A673 (cell line): Measurements from ENCODE around the gene SEC22C. TPM values are rescaled to one million over a fixed set of nuclear protein-coding genes. Genes with fewer than 3 reads are reported as not detected.

ENCODE experiments used
- BruUV-seq: library from RNA; stranded (reverse); fragments of 400-500 nt; replicated peaks from 2 replicates; lab custom pipeline; 2021; lab: Mats Ljungman, UMichigan
- CTCF ChIA-PET: fragments of 300-600 bp; sonication (Branson Sonifier 250); formaldehyde crosslinking; loops from one replicate; lab custom pipeline; 2022; ENCODE audit warnings: antibody characterized with exemption; lab: Charles Lee
- POLR2A ChIA-PET: fragments of 300-600 bp; sonication (Branson Sonifier 250); formaldehyde crosslinking; loops from one replicate; lab custom pipeline; 2022; ENCODE audit warnings: antibody characterized with exemption; ENCODE audit not compliant: low non-redundant PET; lab: Charles Lee
- DNase-seq: peaks from one replicate; pipeline ENCODE4 v3.0.0-alpha.2; 2015; ENCODE audit warnings: low spot score
- H3K27ac ChIP-seq: fragments of 200-600 bp; sonication (generic); 2 replicates; pipeline ENCODE4 v1.5.1; 2016; ENCODE audit warnings: mixed run types, low read depth, mild to moderate bottlenecking, mixed read lengths, antibody characterized with exemption, low read length; ENCODE audit not compliant: poor library complexity, severe bottlenecking
- H3K27me3 ChIP-seq: fragments of 200-600 bp; sonication (generic); replicated peaks from 2 replicates; pipeline ENCODE4 v1.6.1; 2017; ENCODE audit warnings: mixed run types, low read depth, mild to moderate bottlenecking, mixed read lengths, antibody characterized with exemption, low read length; ENCODE audit not compliant: insufficient read depth, poor library complexity
- H3K36me3 ChIP-seq: fragments of 200-600 bp; sonication (generic); 2 replicates; pipeline ENCODE4 v1.6.1; 2016; ENCODE audit warnings: mixed run types, mild to moderate bottlenecking, mixed read lengths, antibody characterized with exemption, low read length; ENCODE audit not compliant: insufficient read depth, poor library complexity, severe bottlenecking
- H3K4me1 ChIP-seq: fragments of 200-600 bp; sonication (generic); 2 replicates; pipeline ENCODE4 v1.6.1; 2017; ENCODE audit warnings: mixed run types, mild to moderate bottlenecking, mixed read lengths, antibody characterized with exemption, low read length; ENCODE audit not compliant: insufficient read depth, poor library complexity, severe bottlenecking
- H3K4me3 ChIP-seq: fragments of 200-600 bp; sonication (generic); 2 replicates; pipeline ENCODE4 v1.5.1; 2016; ENCODE audit warnings: low read depth, mixed run types, mild to moderate bottlenecking, mixed read lengths, low read length; ENCODE audit not compliant: poor library complexity, severe bottlenecking
- H3K9me3 ChIP-seq: fragments of 200-600 bp; sonication (generic); 2 replicates; pipeline ENCODE4 v1.6.1; 2016; ENCODE audit warnings: mixed run types, low read depth, mild to moderate bottlenecking, mixed read lengths, antibody characterized with exemption, low read length; ENCODE audit not compliant: poor library complexity, severe bottlenecking
- EZH2 ChIP-seq: fragments of 200-600 bp; sonication (generic); IDR thresholded peaks from 2 replicates; pipeline ENCODE4 v1.6.1; 2017; ENCODE audit warnings: borderline replicate concordance, low read depth, mild to moderate bottlenecking, mixed read lengths, antibody characterized with exemption, low read length; ENCODE audit not compliant: poor library complexity, severe bottlenecking
- intact Hi-C: fragments of 100-400 bp; cut with micrococcal nuclease; formaldehyde crosslinking; loops from one replicate; pipeline ENCODE4 v1.10.0; 2022; ENCODE audit not compliant: unreplicated experiment
- total RNA-seq: library from RNA; stranded (reverse); gene quantifications from 2 replicates; pipeline ENCODE4 v1.2.3, GENCODE V29; 2021
- TF ChIP-seq, protein P1 (sequence below): fragments of 300-800, 200-600 bp; sonication (generic); conservative IDR thresholded peaks from 2 replicates; pipeline ENCODE4 v1.5.1; 2017; ENCODE audit warnings: low read depth, mild to moderate bottlenecking, antibody characterized with exemption, low read length, moderate library complexity, mixed read lengths

The SEC22C gene
- total RNA-seq, 1 experiment from 2014 or later, result 28.9 TPM

DNA sequence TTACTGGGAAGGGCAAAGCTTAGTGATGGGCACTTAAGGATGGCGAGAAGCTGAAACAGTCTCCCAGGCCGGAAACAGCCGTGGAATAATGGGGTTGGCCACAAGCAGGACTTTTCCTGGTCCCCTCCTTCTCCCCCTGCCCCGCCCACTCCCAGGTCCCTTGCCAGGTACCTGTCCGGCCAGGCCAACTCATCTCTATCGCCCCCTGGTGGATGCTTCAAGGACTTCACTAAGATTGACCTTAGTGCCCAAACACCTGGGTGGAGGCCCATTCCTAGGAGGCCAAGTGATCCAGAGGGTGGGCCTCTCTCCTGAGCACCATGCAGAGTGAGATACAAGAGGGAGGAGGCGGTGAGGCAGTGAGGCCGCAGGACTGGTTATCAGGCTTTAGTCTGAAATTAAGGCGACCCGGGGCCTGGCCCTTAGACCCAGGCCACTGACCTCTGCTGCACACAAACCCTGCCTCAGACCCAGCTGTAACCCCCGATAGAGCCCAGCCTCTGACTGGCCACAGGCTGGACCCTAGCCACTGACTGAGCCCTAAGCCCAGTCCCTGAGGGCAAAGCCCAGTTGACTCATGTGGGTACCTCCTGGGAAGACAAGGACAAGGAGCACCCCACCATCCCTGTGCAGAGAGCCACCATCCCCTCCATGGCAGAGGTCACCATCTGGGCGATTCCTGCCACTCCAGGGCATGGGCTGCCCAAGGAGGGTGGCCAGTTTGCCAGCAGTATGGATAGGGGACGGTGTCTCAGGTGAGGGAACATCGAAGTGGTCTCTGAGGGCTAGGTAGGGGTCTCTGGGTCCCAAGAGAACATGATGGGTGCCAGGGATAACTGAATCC, 41.7 kb downstream of the SEC22C start:
- no peaks in the 10 kb centered on the region for H3K27me3 ChIP-seq
- H3K4me1 ChIP-seq, result no peaks in the 10 kb centered on the region
- CTCF ChIA-PET, result no interaction called here
- H3K36me3 ChIP-seq, result no peaks in the 10 kb centered on the region
- no TSS peak for BruUV-seq
- POLR2A ChIA-PET, result no interaction called here
- intact Hi-C loops, result loop anchor here (5.0 to 10.0 kb wide), 3 partner anchors 38 to 293 kb away; partner anchors contain the start of gene VIPR1
- DNase-seq, result peak; percentile 1
- no peak overlapping the region for H3K27ac ChIP-seq
- H3K4me3 ChIP-seq, result no peak overlapping the region
- H3K9me3 ChIP-seq, result no peaks in the 10 kb centered on the region
- TF ChIP-seq, protein P1, sequence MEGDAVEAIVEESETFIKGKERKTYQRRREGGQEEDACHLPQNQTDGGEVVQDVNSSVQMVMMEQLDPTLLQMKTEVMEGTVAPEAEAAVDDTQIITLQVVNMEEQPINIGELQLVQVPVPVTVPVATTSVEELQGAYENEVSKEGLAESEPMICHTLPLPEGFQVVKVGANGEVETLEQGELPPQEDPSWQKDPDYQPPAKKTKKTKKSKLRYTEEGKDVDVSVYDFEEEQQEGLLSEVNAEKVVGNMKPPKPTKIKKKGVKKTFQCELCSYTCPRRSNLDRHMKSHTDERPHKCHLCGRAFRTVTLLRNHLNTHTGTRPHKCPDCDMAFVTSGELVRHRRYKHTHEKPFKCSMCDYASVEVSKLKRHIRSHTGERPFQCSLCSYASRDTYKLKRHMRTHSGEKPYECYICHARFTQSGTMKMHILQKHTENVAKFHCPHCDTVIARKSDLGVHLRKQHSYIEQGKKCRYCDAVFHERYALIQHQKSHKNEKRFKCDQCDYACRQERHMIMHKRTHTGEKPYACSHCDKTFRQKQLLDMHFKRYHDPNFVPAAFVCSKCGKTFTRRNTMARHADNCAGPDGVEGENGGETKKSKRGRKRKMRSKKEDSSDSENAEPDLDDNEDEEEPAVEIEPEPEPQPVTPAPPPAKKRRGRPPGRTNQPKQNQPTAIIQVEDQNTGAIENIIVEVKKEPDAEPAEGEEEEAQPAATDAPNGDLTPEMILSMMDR, result peak; percentile 65
- TF ChIP-seq EZH2, result no peak

DNA sequence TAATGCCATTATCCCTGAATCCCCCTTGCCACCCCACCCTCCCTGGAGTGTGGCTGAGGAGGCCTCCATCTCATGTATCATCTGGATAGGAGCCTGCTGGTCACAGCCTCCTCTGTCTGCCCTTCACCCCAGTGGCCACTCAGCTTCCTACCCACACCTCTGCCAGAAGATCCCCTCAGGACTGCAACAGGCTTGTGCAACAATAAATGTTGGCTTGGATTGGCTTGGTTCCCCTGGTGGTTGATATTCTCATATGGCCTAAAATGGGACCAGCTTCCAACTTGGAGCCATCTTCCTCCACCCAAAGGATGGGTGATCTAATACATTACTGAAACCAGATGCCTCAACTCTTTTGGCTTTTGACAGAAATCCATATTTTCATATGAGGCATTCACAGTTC, 44.4 kb downstream of the SEC22C start:
- Histone ChIP-seq H3K4me1 (no peaks in the 10 kb centered on the region), H3K27me3 (no peaks in the 10 kb centered on the region), H3K9me3 (no peaks in the 10 kb centered on the region), H3K27ac (no peak overlapping the region), H3K36me3 (no peaks in the 10 kb centered on the region), H3K4me3 (no peak overlapping the region)
- ChIA-PET POLR2A (no interaction called here), CTCF (interaction anchor here (0.5 to 0.6 kb wide), 2 partner anchors 173 to 208 kb away, joined by 3 to 6 read pairs; no protein-coding TSS in a partner anchor)
- DNase-seq, result no peak
- BruUV-seq, result no TSS peak
- intact Hi-C loops, result loop anchor here (5.0 to 10.0 kb wide), 3 partner anchors 35 to 290 kb away; partner anchors contain the start of gene VIPR1
- TF ChIP-seq, protein P1, result no peak
- no peak for TF ChIP-seq EZH2

DNA sequence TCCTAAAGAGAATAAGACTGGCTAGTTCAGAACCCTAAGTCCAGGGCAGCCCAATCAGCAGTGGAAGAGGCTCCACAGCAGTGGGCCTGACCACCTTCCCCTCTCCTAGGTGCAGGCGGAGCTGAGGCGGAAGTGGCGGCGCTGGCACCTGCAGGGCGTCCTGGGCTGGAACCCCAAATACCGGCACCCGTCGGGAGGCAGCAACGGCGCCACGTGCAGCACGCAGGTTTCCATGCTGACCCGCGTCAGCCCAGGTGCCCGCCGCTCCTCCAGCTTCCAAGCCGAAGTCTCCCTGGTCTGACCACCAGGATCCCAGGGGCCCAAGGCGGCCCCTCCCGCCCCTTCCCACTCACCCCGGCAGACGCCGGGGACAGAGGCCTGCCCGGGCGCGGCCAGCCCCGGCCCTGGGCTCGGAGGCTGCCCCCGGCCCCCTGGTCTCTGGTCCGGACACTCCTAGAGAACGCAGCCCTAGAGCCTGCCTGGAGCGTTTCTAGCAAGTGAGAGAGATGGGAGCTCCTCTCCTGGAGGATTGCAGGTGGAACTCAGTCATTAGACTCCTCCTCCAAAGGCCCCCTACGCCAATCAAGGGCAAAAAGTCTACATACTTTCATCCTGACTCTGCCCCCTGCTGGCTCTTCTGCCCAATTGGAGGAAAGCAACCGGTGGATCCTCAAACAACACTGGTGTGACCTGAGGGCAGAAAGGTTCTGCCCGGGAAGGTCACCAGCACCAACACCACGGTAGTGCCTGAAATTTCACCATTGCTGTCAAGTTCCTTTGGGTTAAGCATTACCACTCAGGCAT, 45.6 kb downstream of the SEC22C start:
- BruUV-seq, result no TSS peak
- Histone ChIP-seq H3K27me3 (no peaks in the 10 kb centered on the region), H3K36me3 (no peaks in the 10 kb centered on the region), H3K27ac (no peak overlapping the region), H3K4me1 (no peaks in the 10 kb centered on the region), H3K4me3 (no peak overlapping the region), H3K9me3 (no peaks in the 10 kb centered on the region)
- ChIA-PET POLR2A (no interaction called here), CTCF (no interaction called here)
- intact Hi-C loops, result loop anchor here (5.0 to 10.0 kb wide), 3 partner anchors 34 to 289 kb away; partner anchors contain the start of gene VIPR1
- TF ChIP-seq, protein P1, result peak; percentile 43
- no peak for TF ChIP-seq EZH2
- peak; percentile 32 for DNase-seq
